Measurements from ENCODE around the gene GPLD1.

The GPLD1 gene

GRCh38 chr6:24397631-24398030, 91.7 kb downstream of the GPLD1 start:
- TF ChIP-seq CTCF (IDR thresholded peaks at IDR 0.05; ENCODE audit: low read depth, low read length, poor library complexity, severe bottlenecking): no peak
- no peak for TF ChIP-seq EZH2phosphoT487 (IDR thresholded peaks at IDR 0.05; ENCODE audit: borderline replicate concordance, low read length)
- Histone ChIP-seq H3K79me2 (ENCODE audit: control insufficient read depth, low read length) (peaks cover 5% of the 10 kb centered on the region), H3K27ac (ENCODE audit: low read depth, low read length) (no peak overlapping the region)

GRCh38 chr6:24396824-24397223, 92.6 kb downstream of the GPLD1 start:
- Histone ChIP-seq H3K27ac (ENCODE audit: low read depth, low read length) (no peak overlapping the region), H3K79me2 (ENCODE audit: control insufficient read depth, low read length) (no peaks in the 10 kb centered on the region), H3K27me3 (ENCODE audit: control insufficient read depth, low read length) (0 out of 2 replicates have a peak, but pooled peaks cover 2% of the 10 kb centered on the region), H3K4me1 (ENCODE audit: control insufficient read depth, low read length) (peaks cover 10% of the 10 kb centered on the region), H3K36me3 (ENCODE audit: control insufficient read depth, low read length) (no peaks in the 10 kb centered on the region), H3K4me2 (ENCODE audit: low read length) (no peak overlapping the region), H3K9me2 (replicated peaks; ENCODE audit: control insufficient read depth, low read length) (no peaks in the 10 kb centered on the region), H3F3A (ENCODE audit: control insufficient read depth, insufficient read depth) (no peaks in the 10 kb centered on the region), H3K9me3 (ENCODE audit: control insufficient read depth, insufficient read depth, low read length) (peaks cover 16% of the 10 kb centered on the region), H4K20me1 (ENCODE audit: control insufficient read depth, insufficient read depth, low read depth, low read length) (no peaks in the 10 kb centered on the region), H3K4me3 (ENCODE audit: low read length) (no peak overlapping the region)
- TF ChIP-seq CTCF (IDR thresholded peaks at IDR 0.05; ENCODE audit: low read depth, low read length, poor library complexity, severe bottlenecking): no peak
- no peak for TF ChIP-seq EZH2phosphoT487 (IDR thresholded peaks at IDR 0.05; ENCODE audit: borderline replicate concordance, low read length)

More at GRCh38 chr6:24397631-24398030, 91.7 kb downstream of the GPLD1 start:
- Histone ChIP-seq H3K36me3 (ENCODE audit: control insufficient read depth, low read length) (no peaks in the 10 kb centered on the region), H3K9me3 (ENCODE audit: control insufficient read depth, insufficient read depth, low read length) (peaks cover 16% of the 10 kb centered on the region), H3K4me2 (ENCODE audit: low read length) (no peak overlapping the region), H3K4me3 (ENCODE audit: low read length) (no peak overlapping the region), H3K27me3 (ENCODE audit: control insufficient read depth, low read length) (no peaks in the 10 kb centered on the region), H3F3A (ENCODE audit: control insufficient read depth, insufficient read depth) (no peaks in the 10 kb centered on the region), H3K4me1 (ENCODE audit: control insufficient read depth, low read length) (peaks cover 16% of the 10 kb centered on the region), H3K9me2 (replicated peaks; ENCODE audit: control insufficient read depth, low read length) (no peaks in the 10 kb centered on the region), H4K20me1 (ENCODE audit: control insufficient read depth, insufficient read depth, low read depth, low read length) (no peaks in the 10 kb centered on the region)

- no peak overlapping the region for H3K4me3 ChIP-seq (ENCODE audit: low read length)
- no peaks in the 10 kb centered on the region; the same call in 1 of the 2 replicates for H3K4me1 ChIP-seq (ENCODE audit: control insufficient read depth, low read length)
- no peaks in the 10 kb centered on the region for H3K9me2 ChIP-seq (replicated peaks; ENCODE audit: control insufficient read depth, low read length)
- H3K9me3 ChIP-seq (ENCODE audit: control insufficient read depth, insufficient read depth, low read length): peaks cover 16% of the 10 kb centered on the region
- H3K27ac ChIP-seq (ENCODE audit: low read depth, low read length): no peak overlapping the region
- no peak overlapping the region for H3K4me2 ChIP-seq (ENCODE audit: low read length)
- no peaks in the 10 kb centered on the region for H3F3A ChIP-seq (ENCODE audit: control insufficient read depth, insufficient read depth)
- TF ChIP-seq EZH2phosphoT487 (IDR thresholded peaks at IDR 0.05; ENCODE audit: borderline replicate concordance, low read length) (no peak), CTCF (IDR thresholded peaks at IDR 0.05; ENCODE audit: low read depth, low read length, poor library complexity, severe bottlenecking) (no peak)
- 0 out of 2 replicates have a peak, but pooled peaks cover 2% of the 10 kb centered on the region for H3K27me3 ChIP-seq (ENCODE audit: control insufficient read depth, low read length)
- H3K36me3 ChIP-seq (ENCODE audit: control insufficient read depth, low read length): no peaks in the 10 kb centered on the region
- no peaks in the 10 kb centered on the region for H3K79me2 ChIP-seq (ENCODE audit: control insufficient read depth, low read length)
- H4K20me1 ChIP-seq (ENCODE audit: control insufficient read depth, insufficient read depth, low read depth, low read length): no peaks in the 10 kb centered on the region
Measured at GRCh38 chr6:24394780-24395437, 94.5 kb downstream of the GPLD1 start.
